BLaER1 treated with 17β-estradiol and CSF1 and Interleukin-3, amounts not matched to agents 10 nM and 100 nM (cell line): ENCODE measurements around the gene MLYCD.
A peak's percentile ranks its signal among the peaks of the same experiment; 100 is the strongest.

Experiments used
- H3K27ac ChIP-seq, 11 experiments: shearing (Covaris generic); formaldehyde crosslinking; 2 replicates each; pipeline ENCODE4 v1.8.1; 2022
- H3K27me3 ChIP-seq, 11 experiments: shearing (Covaris generic); formaldehyde crosslinking; 2 replicates each; pipeline ENCODE4 v1.8.1; 2022
- H3K36me3 ChIP-seq, 11 experiments: shearing (Covaris generic); formaldehyde crosslinking; 2 replicates each; pipeline ENCODE4 v1.8.1; 2022
- H3K4me1 ChIP-seq, 10 experiments: shearing (Covaris generic); formaldehyde crosslinking; 2 replicates each; pipeline ENCODE4 v1.8.1; 2022
- H3K4me2 ChIP-seq, 11 experiments: shearing (Covaris generic); formaldehyde crosslinking; 2 replicates each; pipeline ENCODE4 v1.8.1; 2022
- H3K4me3 ChIP-seq, 10 experiments: shearing (Covaris generic); formaldehyde crosslinking; 2 replicates each; pipeline ENCODE4 v1.8.1; 2022
- H3K9ac ChIP-seq, 11 experiments: shearing (Covaris generic); formaldehyde crosslinking; 2 replicates each; pipeline ENCODE4 v1.8.1; 2022
- H3K9me3 ChIP-seq, 11 experiments: shearing (Covaris generic); formaldehyde crosslinking; replicated peaks in 1 of 11; 2 replicates each; pipeline ENCODE4 v1.8.1; 2022
- H4K20me1 ChIP-seq, 11 experiments: shearing (Covaris generic); formaldehyde crosslinking; 2 replicates each; pipeline ENCODE4 v1.8.1; 2022
- Cebpa-rat ChIP-seq, 11 experiments: shearing (Covaris generic); IDR thresholded peaks; 2 replicates each; pipeline ENCODE4 v1.8.1; 2022

MLYCD gene

GRCh38 chr16:83932955-83933673 lies 34.2 kb downstream of the MLYCD start:
- Histone ChIP-seq H3K9me3 (no peaks in the 10 kb centered on the region), H3K4me2 (peak overlapping the region; percentile 11 to 75 (median 54); a peak in 20 of 22 replicates), H3K9ac (peak overlapping the region in 1 of 11 experiments; percentile 16; a peak in 1 of 22 replicates), H3K36me3 (no peaks in the 10 kb centered on the region), H3K4me3 (no peak overlapping the region), H3K27me3 (no peaks in the 10 kb centered on the region), H3K4me1 (peaks cover 14 to 26% (median 20%) of the 10 kb centered on the region in 10 experiments; a peak in 19 of 20 replicates), H3K27ac (no peak overlapping the region), H4K20me1 (peaks cover 0 to 21% (median 0%) of the 10 kb centered on the region in 11 experiments; a peak in 4 of 22 replicates)
- no peak for TF ChIP-seq Cebpa-rat (IDR thresholded peaks at IDR 0.05)

GRCh38 chr16:83933885-83934683 lies 35.2 kb downstream of the MLYCD start:
- H3K9me3 ChIP-seq, result no peaks in the 10 kb centered on the region
- no peaks in the 10 kb centered on the region for H3K27me3 ChIP-seq
- peaks cover 0 to 21% (median 0%) of the 10 kb centered on the region in 11 experiments; a peak in 2 of 22 replicates for H4K20me1 ChIP-seq
- no peak overlapping the region for H3K4me3 ChIP-seq
- no peak for TF ChIP-seq Cebpa-rat (IDR thresholded peaks at IDR 0.05)
- H3K27ac ChIP-seq, result no peak overlapping the region
- peak overlapping the region; percentile 11 to 75 (median 54); a peak in 21 of 22 replicates for H3K4me2 ChIP-seq
- H3K9ac ChIP-seq, result peak overlapping the region in 1 of 11 experiments; percentile 16; a peak in 1 of 22 replicates
- H3K36me3 ChIP-seq, result no peaks in the 10 kb centered on the region
- peaks cover 15 to 32% (median 23%) of the 10 kb centered on the region in 10 experiments for H3K4me1 ChIP-seq

- Histone ChIP-seq H3K4me3 (no peak overlapping the region), H4K20me1 (peaks cover 0 to 21% (median 0%) of the 10 kb centered on the region in 11 experiments; a peak in 1 of 22 replicates), H3K4me2 (peak overlapping the region in 8 of 11 experiments; percentile 53 to 75 (median 56); a peak in 10 of 22 replicates), H3K4me1 (peaks cover 21 to 38% (median 29%) of the 10 kb centered on the region in 10 experiments), H3K36me3 (no peaks in the 10 kb centered on the region), H3K27ac (no peak overlapping the region), H3K27me3 (no peaks in the 10 kb centered on the region), H3K9ac (no peak overlapping the region), H3K9me3 (no peaks in the 10 kb centered on the region)
- TF ChIP-seq Cebpa-rat (IDR thresholded peaks at IDR 0.05), result no peak
These were observed 35.7 kb downstream of the MLYCD start for GRCh38 chr16:83934684-83934977.

GRCh38 chr16:83935005-83935857 lies 36.3 kb downstream of the MLYCD start:
- no peak for TF ChIP-seq Cebpa-rat (IDR thresholded peaks at IDR 0.05)
- H3K9ac ChIP-seq, result no peak overlapping the region
- peak overlapping the region in 3 of 11 experiments; percentile 33 to 58 (median 53); a peak in 5 of 22 replicates for H3K4me2 ChIP-seq
- 0 out of 22 replicates have a peak, but pooled peaks cover 0 to under 1% (median 0%) of the 10 kb centered on the region in 11 experiments for H3K27me3 ChIP-seq
- no peak overlapping the region for H3K27ac ChIP-seq
- H3K4me1 ChIP-seq, result peaks cover 27 to 44% (median 35%) of the 10 kb centered on the region in 10 experiments
- H4K20me1 ChIP-seq, result peaks cover 0 to 19% (median 0%) of the 10 kb centered on the region in 11 experiments; a peak in 1 of 22 replicates
- no peak overlapping the region for H3K4me3 ChIP-seq
- H3K36me3 ChIP-seq, result no peaks in the 10 kb centered on the region
- no peaks in the 10 kb centered on the region for H3K9me3 ChIP-seq

- peaks cover 0 to 13% (median 0%) of the 10 kb centered on the region in 11 experiments; a peak in 1 of 22 replicates for H4K20me1 ChIP-seq
- no peaks in the 10 kb centered on the region for H3K36me3 ChIP-seq
- peaks cover 0 to 7% (median 0%) of the 10 kb centered on the region in 11 experiments; a peak in 4 of 22 replicates for H3K27me3 ChIP-seq
- no peak overlapping the region for H3K4me3 ChIP-seq
- no peak for TF ChIP-seq Cebpa-rat (IDR thresholded peaks at IDR 0.05)
- H3K9me3 ChIP-seq, result no peaks in the 10 kb centered on the region
- H3K27ac ChIP-seq, result no peak overlapping the region
- H3K4me1 ChIP-seq, result peaks cover 33 to 50% (median 41%) of the 10 kb centered on the region in 10 experiments
- peak overlapping the region in 2 of 11 experiments; percentile 19 to 33; a peak in 2 of 22 replicates for H3K4me2 ChIP-seq
- H3K9ac ChIP-seq, result no peak overlapping the region
These were observed 36.9 kb downstream of the MLYCD start for GRCh38 chr16:83935858-83936255.

- H4K20me1 ChIP-seq, result 0 out of 22 replicates have a peak, but pooled peaks cover 0 to 6% (median 0%) of the 10 kb centered on the region in 11 experiments
- H3K9me3 ChIP-seq, result no peaks in the 10 kb centered on the region
- H3K36me3 ChIP-seq, result no peaks in the 10 kb centered on the region
- H3K27ac ChIP-seq, result no peak overlapping the region
- no peak overlapping the region for H3K4me3 ChIP-seq
- H3K4me2 ChIP-seq, result no peak overlapping the region
- TF ChIP-seq Cebpa-rat (IDR thresholded peaks at IDR 0.05), result no peak
- no peak overlapping the region; a peak in 1 of 22 replicates for H3K9ac ChIP-seq
- H3K27me3 ChIP-seq, result peaks cover 0 to 11% (median 0%) of the 10 kb centered on the region in 11 experiments; a peak in 4 of 22 replicates
- peaks cover 41 to 58% (median 49%) of the 10 kb centered on the region in 10 experiments for H3K4me1 ChIP-seq
These were observed 37.8 kb downstream of the MLYCD start for GRCh38 chr16:83936581-83937165.

- H3K9ac ChIP-seq, result no peak overlapping the region
- H4K20me1 ChIP-seq, result 0 out of 22 replicates have a peak, but pooled peaks cover 0 to 6% (median 0%) of the 10 kb centered on the region in 11 experiments
- peaks cover 0 to 11% (median 0%) of the 10 kb centered on the region in 11 experiments; a peak in 4 of 22 replicates for H3K27me3 ChIP-seq
- no peak overlapping the region for H3K4me3 ChIP-seq
- TF ChIP-seq Cebpa-rat (IDR thresholded peaks at IDR 0.05), result no peak
- H3K9me3 ChIP-seq, result no peaks in the 10 kb centered on the region
- H3K4me1 ChIP-seq, result peaks cover 44 to 60% (median 50%) of the 10 kb centered on the region in 10 experiments
- H3K36me3 ChIP-seq, result no peaks in the 10 kb centered on the region
- H3K27ac ChIP-seq, result no peak overlapping the region
- H3K4me2 ChIP-seq, result no peak overlapping the region
These were observed 38.4 kb downstream of the MLYCD start for GRCh38 chr16:83937267-83937666.
